Fibroblast of lung (primary cell): Measurements from ENCODE around the gene LENG9. TPM values are rescaled to one million over a fixed set of nuclear protein-coding genes. Genes with fewer than 3 reads are reported as not detected.

Experiments
- DNase-seq, 2 donors: peaks; one replicate each; pipeline versions ENCODE4 v3.0.0 to v3.0.0-alpha.2; 2010; ENCODE audit warnings: low read depth in 2 of 2
- H2AFZ ChIP-seq: 2 replicates; pipeline ENCODE4 v1.5.1; 2012; ENCODE audit warnings: low read length, control low read depth, inconsistent platforms
- H3K27ac ChIP-seq: 2 replicates; pipeline ENCODE4 v1.5.1; 2011; ENCODE audit warnings: low read length, control low read depth; ENCODE audit not compliant: insufficient read depth
- H3K27me3 ChIP-seq: 2 replicates; pipeline ENCODE4 v1.5.1; 2011; ENCODE audit warnings: mild to moderate bottlenecking, low read length; ENCODE audit not compliant: control insufficient read depth, insufficient read depth
- H3K36me3 ChIP-seq: 2 replicates; pipeline ENCODE4 v1.5.1; 2011; ENCODE audit warnings: low read length; ENCODE audit not compliant: control insufficient read depth, insufficient read depth
- H3K4me1 ChIP-seq: 2 replicates; pipeline ENCODE4 v1.5.1; 2011; ENCODE audit warnings: low read length; ENCODE audit not compliant: control insufficient read depth, insufficient read depth; ENCODE audit errors: extremely low read depth
- H3K4me2 ChIP-seq: 2 replicates; pipeline ENCODE4 v1.5.1; 2011; ENCODE audit warnings: low read length, control low read depth; ENCODE audit not compliant: insufficient read depth; ENCODE audit errors: extremely low read depth
- H3K4me3 ChIP-seq, 4 experiments: fragments of 200-600 bp in 1 of 4; sonication (generic) in 1 of 4; replicated peaks in 1 of 4; 2 replicates each; pipeline ENCODE4 v1.5.1; 2011 to 2016; ENCODE audit warnings: low read length in 4 of 4, low read depth in 3 of 4, mild to moderate bottlenecking in 3 of 4, control low read depth in 2 of 4, inconsistent platforms in 1 of 4, mixed read lengths in 1 of 4; ENCODE audit not compliant: insufficient read depth in 1 of 4; ENCODE audit errors: control extremely low read depth in 1 of 4
- H3K79me2 ChIP-seq: 2 replicates; pipeline ENCODE4 v1.5.1; 2012; ENCODE audit warnings: mild to moderate bottlenecking, low read length, inconsistent platforms; ENCODE audit not compliant: control insufficient read depth, insufficient read depth
- H3K9ac ChIP-seq: 2 replicates; pipeline ENCODE4 v1.5.1; 2011; ENCODE audit warnings: mild to moderate bottlenecking, low read length, control low read depth; ENCODE audit not compliant: insufficient read depth
- H3K9me3 ChIP-seq: 2 replicates; pipeline ENCODE4 v1.5.1; 2012; ENCODE audit warnings: low read depth, low read length; ENCODE audit not compliant: control insufficient read depth, insufficient read depth
- H4K20me1 ChIP-seq: 2 replicates; pipeline ENCODE4 v1.5.1; 2011; ENCODE audit warnings: low read length; ENCODE audit not compliant: control insufficient read depth, insufficient read depth; ENCODE audit errors: extremely low read depth
- CTCF ChIP-seq, 2 donors: IDR thresholded peaks in 1 of 2; conservative IDR thresholded peaks in 1 of 2; 1 replicate in 1 of 2; 2 replicates in 1 of 2; pipeline ENCODE4 v1.5.1; 2011 to 2012; ENCODE audit warnings: low read length in 2 of 2, control low read depth in 1 of 2, inconsistent platforms in 1 of 2, low read depth in 1 of 2, mild to moderate bottlenecking in 1 of 2
- EZH2 ChIP-seq: IDR thresholded peaks from 2 replicates; pipeline ENCODE4 v1.5.1; 2012; ENCODE audit warnings: low read length, control low read depth, mild to moderate bottlenecking; ENCODE audit errors: missing control alignments
- polyA plus RNA-seq, 2 donors: library from polyadenylated mRNA; depleted of rRNA in 1 of 2; stranded (reverse) in 1 of 2; unstranded in 1 of 2; fragments of >200 nt; gene quantifications; 2 replicates each; pipeline ENCODE4 v1.2.1, GENCODE V29; 2011 to 2012; ENCODE audit warnings: missing spikeins in 1 of 2
- total RNA-seq: library from RNA; depleted of rRNA; stranded (reverse); fragments of >200 nt; gene quantifications from 2 replicates; pipeline ENCODE4 v1.2.1, GENCODE V29; 2014

LENG9 gene
- total and polyA plus RNA-seq, 2 donors (not counting 1 experiment from before 2014, with no cell fraction given) = 0.84 to 16.7 TPM

DNA sequence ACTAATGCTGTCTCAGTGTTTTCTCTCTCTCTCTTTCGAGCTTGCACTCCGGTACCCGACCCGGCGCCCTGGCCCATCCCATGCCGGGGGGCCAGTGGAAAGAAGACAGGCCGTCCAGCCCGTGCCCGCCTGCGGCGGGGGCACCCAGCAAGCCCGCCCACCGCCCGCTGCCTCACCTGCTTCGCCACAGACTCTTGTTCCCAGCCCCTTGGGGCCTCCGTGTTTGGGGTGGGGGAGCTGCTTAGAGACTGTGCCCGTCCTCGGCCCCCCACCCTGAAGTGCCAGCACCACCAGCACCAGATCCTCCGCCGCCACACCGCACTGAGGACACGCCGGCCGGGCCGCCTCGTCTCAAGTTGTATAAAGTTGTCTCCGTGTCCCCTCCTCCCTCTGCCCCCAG, 2.4 kb downstream of the LENG9 start:
- DNase-seq = no peak
- Histone ChIP-seq H3K27ac (peak overlapping the region; percentile 72), H3K79me2 (peaks cover 30% of the 10 kb centered on the region), H3K4me2 (no peak overlapping the region), H3K4me1 (peaks cover 22% of the 10 kb centered on the region), H3K9ac (peak overlapping the region; percentile 20), H3K9me3 (no peaks in the 10 kb centered on the region), H3K4me3 (peak overlapping the region in 1 of 4 experiments; percentile 17), H3K27me3 (no peaks in the 10 kb centered on the region), H3K36me3 (peaks cover 41% of the 10 kb centered on the region), H4K20me1 (no peaks in the 10 kb centered on the region), H2AFZ (no peak overlapping the region)
- no peak for TF ChIP-seq CTCF (conservative IDR thresholded peaks at IDR 0.05 in 1 of 2, IDR thresholded peaks at IDR 0.05 in 1 of 2; ENCODE audit: low read depth in 1 of 2, low read length in 2 of 2)
- TF ChIP-seq EZH2 = no peak

- Histone ChIP-seq H3K4me3 (no peak overlapping the region), H4K20me1 (no peaks in the 10 kb centered on the region), H2AFZ (no peak overlapping the region), H3K9ac (no peak overlapping the region), H3K79me2 (peaks cover 34% of the 10 kb centered on the region), H3K9me3 (no peaks in the 10 kb centered on the region), H3K27ac (peak overlapping the region; percentile 72), H3K36me3 (peaks cover 47% of the 10 kb centered on the region), H3K4me1 (peaks cover 22% of the 10 kb centered on the region), H3K4me2 (no peak overlapping the region), H3K27me3 (no peaks in the 10 kb centered on the region)
- TF ChIP-seq CTCF (conservative IDR thresholded peaks at IDR 0.05 in 1 of 2, IDR thresholded peaks at IDR 0.05 in 1 of 2; ENCODE audit: low read depth in 1 of 2, low read length in 2 of 2) (no peak), EZH2 (no peak)
- DNase-seq = no peak
These were observed 3.2 kb downstream of the LENG9 start for GRCh38 chr19:54460230-54461005.

DNA sequence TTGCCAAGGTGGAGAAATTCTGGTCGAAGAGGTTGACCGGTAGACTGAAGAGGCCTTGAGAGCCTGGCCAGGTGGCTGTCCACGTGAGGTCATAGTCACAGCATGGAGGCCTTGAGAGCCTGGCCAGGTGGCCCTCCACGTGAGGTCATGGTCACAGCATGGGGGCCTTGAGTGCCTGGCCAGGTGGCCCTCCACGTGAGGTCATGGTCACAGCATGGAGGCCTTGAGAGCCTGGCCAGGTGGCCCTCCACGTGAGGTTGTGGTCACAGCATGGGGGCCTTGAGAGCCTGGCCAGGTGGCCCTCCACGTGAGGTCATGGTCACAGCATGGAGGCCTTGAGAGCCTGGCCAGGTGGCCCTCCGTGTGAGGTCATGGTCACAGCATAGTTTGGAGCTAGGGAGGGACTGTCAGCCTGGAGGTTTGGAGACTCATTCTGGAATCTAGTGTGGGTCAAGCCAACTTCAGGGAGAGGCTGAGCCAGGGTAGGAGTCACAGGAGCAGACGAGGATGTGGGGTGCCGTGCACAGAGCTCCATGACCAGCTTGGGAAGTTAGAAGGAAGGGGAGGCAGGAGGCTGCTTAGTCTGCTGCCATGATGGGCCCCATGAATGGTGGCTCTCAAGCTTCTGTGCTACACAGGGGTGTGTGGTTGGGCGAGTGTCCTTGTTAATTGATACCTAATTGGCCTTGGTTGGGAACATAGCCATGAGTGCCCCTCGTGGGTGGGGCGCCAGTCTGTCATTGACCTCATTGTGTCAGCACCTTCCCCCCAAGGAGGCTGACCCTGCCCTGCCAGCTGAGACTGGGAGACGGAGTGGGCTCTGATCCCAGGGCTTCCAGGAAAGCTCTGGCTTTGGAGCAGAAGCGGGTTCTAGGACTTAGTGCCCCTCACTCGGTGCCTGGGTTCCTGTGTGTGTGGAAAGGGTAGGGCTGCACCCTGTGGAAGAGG, 4.0 kb downstream of the LENG9 start:
- Histone ChIP-seq H3K4me1 (peaks cover 22% of the 10 kb centered on the region), H3K9me3 (no peaks in the 10 kb centered on the region), H4K20me1 (no peaks in the 10 kb centered on the region), H3K27me3 (no peaks in the 10 kb centered on the region), H3K27ac (peak overlapping the region; percentile 28), H2AFZ (no peak overlapping the region), H3K79me2 (peaks cover 43% of the 10 kb centered on the region), H3K9ac (no peak overlapping the region), H3K4me2 (peak overlapping the region; percentile 13), H3K4me3 (no peak overlapping the region), H3K36me3 (peaks cover 56% of the 10 kb centered on the region)
- TF ChIP-seq EZH2 = no peak
- TF ChIP-seq CTCF (conservative IDR thresholded peaks at IDR 0.05 in 1 of 2, IDR thresholded peaks at IDR 0.05 in 1 of 2; ENCODE audit: low read depth in 1 of 2, low read length in 2 of 2) = no peak
- DNase-seq = no peak
